WTC11 (cell line): ENCODE data around the gene WASF3. TPM values are rescaled to one million over a fixed set of nuclear protein-coding genes. Genes with fewer than 3 reads are reported as not detected.

ENCODE experiments used
- ATAC-seq: fragments of 200-7000 bp; cut with Tn5 transposase; 2 replicates; pipeline ENCODE4 v1.10.0; 2021; ENCODE audit warnings: mild to moderate bottlenecking, moderate library complexity
- CTCF ChIA-PET: fragments of 300-600 bp; sonication (Branson Sonifier 250); formaldehyde crosslinking; loops from one replicate; lab custom pipeline; 2021; ENCODE audit warnings: antibody characterized with exemption; lab: Charles Lee
- POLR2A ChIA-PET: fragments of 350-600 bp; sonication (Branson Sonifier 250); formaldehyde crosslinking; loops from one replicate; lab custom pipeline; 2021; ENCODE audit warnings: antibody characterized with exemption; lab: Charles Lee
- DNase-seq: peaks from one replicate; pipeline ENCODE4 v3.0.0; 2021; ENCODE audit warnings: low spot score
- H3K27ac Mint-ChIP-seq: 2 replicates; pipeline ENCODE4 v1.8.0; 2021; ENCODE audit warnings: mixed read lengths
- H3K27me3 Mint-ChIP-seq: 2 replicates; pipeline ENCODE4 v1.8.0; 2021; ENCODE audit warnings: low read depth, mild to moderate bottlenecking, moderate library complexity, mixed read lengths
- H3K36me3 Mint-ChIP-seq: 2 replicates; pipeline ENCODE4 v1.8.0; 2021; ENCODE audit warnings: mixed read lengths
- H3K4me1 Mint-ChIP-seq: 2 replicates; pipeline ENCODE4 v1.8.0; 2022; ENCODE audit warnings: mixed read lengths
- H3K4me3 Mint-ChIP-seq: 2 replicates; pipeline ENCODE4 v1.8.0; 2021; ENCODE audit warnings: mild to moderate bottlenecking, moderate library complexity, mixed read lengths
- H3K9me3 Mint-ChIP-seq: 2 replicates; pipeline ENCODE4 v1.8.0; 2021; ENCODE audit warnings: mixed read lengths
- AR ChIP-seq: fragments of 250-450 bp; sonication (Bioruptor Pico); IDR thresholded peaks from 2 replicates; pipeline ENCODE4 v1.9.0; 2021; ENCODE audit warnings: mild to moderate bottlenecking
- ATF6 ChIP-seq: sonication (generic); formaldehyde crosslinking; IDR thresholded peaks from 2 replicates; pipeline ENCODE4 v1.8.1; 2023; ENCODE audit warnings: mild to moderate bottlenecking, missing genetic modification reagents
- CBFB ChIP-seq: sonication (generic); formaldehyde crosslinking; IDR thresholded peaks from 2 replicates; pipeline ENCODE4 v1.8.1; 2022; ENCODE audit warnings: mild to moderate bottlenecking, low read depth, missing genetic modification reagents
- CDX4 ChIP-seq: fragments of 250-450 bp; sonication (Bioruptor Pico); IDR thresholded peaks from 2 replicates; pipeline ENCODE4 v1.9.0; 2021; ENCODE audit warnings: moderate library complexity, mild to moderate bottlenecking, inconsistent platforms, borderline replicate concordance
- CREB1 ChIP-seq: sonication (generic); formaldehyde crosslinking; IDR thresholded peaks from 2 replicates; pipeline ENCODE4 v1.8.0; 2023; ENCODE audit warnings: mild to moderate bottlenecking, missing genetic modification reagents
- EMX1 ChIP-seq: fragments of 250-450 bp; sonication (Bioruptor Pico); IDR thresholded peaks from 2 replicates; pipeline ENCODE4 v1.8.0; 2021; ENCODE audit warnings: mild to moderate bottlenecking
- FOXK1 ChIP-seq: sonication (generic); formaldehyde crosslinking; IDR thresholded peaks from 2 replicates; pipeline ENCODE4 v1.8.0; 2022; ENCODE audit warnings: mild to moderate bottlenecking, moderate library complexity, missing genetic modification reagents
- GABPB1 ChIP-seq: sonication (generic); formaldehyde crosslinking; IDR thresholded peaks from 2 replicates; pipeline ENCODE4 v1.8.1; 2023; ENCODE audit warnings: mild to moderate bottlenecking, missing genetic modification reagents
- HMGA2 ChIP-seq: fragments of 250-450 bp; sonication (Bioruptor Pico); IDR thresholded peaks from 2 replicates; pipeline ENCODE4 v1.4.0; 2021; ENCODE audit warnings: mild to moderate bottlenecking, moderate library complexity
- IRF1 ChIP-seq: sonication (generic); formaldehyde crosslinking; IDR thresholded peaks from 2 replicates; pipeline ENCODE4 v1.8.0; 2023; ENCODE audit warnings: missing genetic modification reagents
- IRF2 ChIP-seq: sonication (generic); formaldehyde crosslinking; IDR thresholded peaks from 2 replicates; pipeline ENCODE4 v1.8.0; 2022; ENCODE audit warnings: low read depth, missing genetic modification reagents, borderline replicate concordance
- KAT7 ChIP-seq: sonication (generic); formaldehyde crosslinking; IDR thresholded peaks from 2 replicates; pipeline ENCODE4 v1.8.1; 2023; ENCODE audit warnings: missing genetic modification reagents, mild to moderate bottlenecking, borderline replicate concordance
- MXD4 ChIP-seq: fragments of 250-450 bp; sonication (Bioruptor Pico); IDR thresholded peaks from 2 replicates; pipeline ENCODE4 v1.8.0; 2021; ENCODE audit warnings: mild to moderate bottlenecking, moderate library complexity, borderline replicate concordance
- MYBL2 ChIP-seq: sonication (generic); formaldehyde crosslinking; IDR thresholded peaks from 2 replicates; pipeline ENCODE4 v1.8.1; 2023; ENCODE audit warnings: mild to moderate bottlenecking, moderate library complexity, missing genetic modification reagents
- NFYB ChIP-seq: sonication (generic); formaldehyde crosslinking; conservative IDR thresholded peaks from 2 replicates; pipeline ENCODE4 v1.8.0; 2022; ENCODE audit warnings: low read depth, missing genetic modification reagents
- NR1H2 ChIP-seq: sonication (generic); formaldehyde crosslinking; IDR thresholded peaks from 2 replicates; pipeline ENCODE4 v1.9.0; 2021; ENCODE audit warnings: mild to moderate bottlenecking, moderate library complexity, missing genetic modification reagents
- PRRX2 ChIP-seq: fragments of 250-450 bp; sonication (Bioruptor Pico); IDR thresholded peaks from 2 replicates; pipeline ENCODE4 v1.8.0; 2021; ENCODE audit warnings: mild to moderate bottlenecking
- RORB ChIP-seq: fragments of 250-450 bp; sonication (Bioruptor Pico); IDR thresholded peaks from 2 replicates; pipeline ENCODE4 v1.9.0; 2021; ENCODE audit warnings: mild to moderate bottlenecking
- SOX15 ChIP-seq: fragments of 250-450 bp; sonication (Bioruptor Pico); IDR thresholded peaks from 2 replicates; pipeline ENCODE4 v1.9.0; 2021; ENCODE audit warnings: mild to moderate bottlenecking
- TCF7 ChIP-seq: sonication (generic); formaldehyde crosslinking; IDR thresholded peaks from 2 replicates; pipeline ENCODE4 v1.8.0; 2022; ENCODE audit warnings: mild to moderate bottlenecking, low read depth, missing genetic modification reagents, moderate library complexity
- TEAD4 ChIP-seq: sonication (generic); formaldehyde crosslinking; IDR thresholded peaks from 2 replicates; pipeline ENCODE4 v1.8.0; 2022; ENCODE audit warnings: mild to moderate bottlenecking, missing genetic modification reagents
- USF2 ChIP-seq: sonication (generic); formaldehyde crosslinking; IDR thresholded peaks from 2 replicates; pipeline ENCODE4 v1.8.1; 2023; ENCODE audit warnings: mild to moderate bottlenecking, missing genetic modification reagents, moderate library complexity
- ZBTB21 ChIP-seq: sonication (generic); formaldehyde crosslinking; IDR thresholded peaks from 2 replicates; pipeline ENCODE4 v1.8.1; 2023; ENCODE audit warnings: mild to moderate bottlenecking, missing genetic modification reagents, borderline replicate concordance
- ZNF396 ChIP-seq: fragments of 250-450 bp; sonication (Bioruptor Pico); IDR thresholded peaks from 2 replicates; pipeline ENCODE4 v1.8.0; 2021; ENCODE audit warnings: mild to moderate bottlenecking, moderate library complexity, borderline replicate concordance
- ZSCAN18 ChIP-seq: fragments of 250-450 bp; sonication (Bioruptor Pico); IDR thresholded peaks from 2 replicates; pipeline ENCODE4 v2.1.2; 2022; ENCODE audit warnings: mild to moderate bottlenecking, moderate library complexity
- total RNA-seq: library from RNA; stranded (reverse); gene quantifications from 3 replicates; pipeline ENCODE4 v1.2.3, GENCODE V29; 2021

WASF3 gene
- total RNA-seq, 1 experiment from 2014 or later, result 26.8 TPM

- H3K36me3 Mint-ChIP-seq, result no peaks in the 10 kb centered on the region
- DNase-seq (no peak), ATAC-seq (no peak)
- no peak for TF ChIP-seq RORB
- no peak for TF ChIP-seq GABPB1 (CRISPR knock-in tag)
- TF ChIP-seq CDX4 (CRISPR knock-in tag), result no peak
- no peak for TF ChIP-seq CBFB (CRISPR knock-in tag)
- TF ChIP-seq ZSCAN18 (CRISPR knock-in tag), result no peak
- TF ChIP-seq ZNF396 (CRISPR knock-in tag), result no peak
- no peak for TF ChIP-seq AR
- TF ChIP-seq KAT7 (CRISPR knock-in tag), result no peak
- TF ChIP-seq IRF2 (CRISPR knock-in tag), result no peak
- no peak for TF ChIP-seq CREB1 (CRISPR knock-in tag)
- TF ChIP-seq EMX1 (CRISPR knock-in tag), result no peak
- TF ChIP-seq NFYB, result no peak
- TF ChIP-seq TEAD4 (CRISPR knock-in tag), result no peak
- no peak for TF ChIP-seq IRF1 (CRISPR knock-in tag)
- no peak for TF ChIP-seq TCF7 (CRISPR knock-in tag)
- no peak for TF ChIP-seq ATF6
- TF ChIP-seq ZBTB21, result no peak
- H3K9me3 Mint-ChIP-seq, result no peaks in the 10 kb centered on the region
- no peak overlapping the region for H3K27ac Mint-ChIP-seq
- H3K27me3 Mint-ChIP-seq, result no peaks in the 10 kb centered on the region
- H3K4me1 Mint-ChIP-seq, result peaks cover 28% of the 10 kb centered on the region
- no peak overlapping the region for H3K4me3 Mint-ChIP-seq
- POLR2A ChIA-PET, result no interaction called here
- CTCF ChIA-PET, result interaction anchor here (0.6 to 2.0 kb wide), 21 partner anchors 8 to 484 kb away, joined by 3 to 21 read pairs (median 4); no protein-coding TSS in a partner anchor
Observed at GRCh38 chr13:26606631-26607030, 49.1 kb downstream of the WASF3 start.

- POLR2A ChIA-PET, result no interaction called here
- CTCF ChIA-PET, result interaction anchor here (1.1 kb wide), 1 partner anchor 9 kb away, joined by 7 read pairs; no protein-coding TSS in a partner anchor
- H3K4me3 Mint-ChIP-seq, result no peak overlapping the region
- H3K27me3 Mint-ChIP-seq, result no peaks in the 10 kb centered on the region
- ATAC-seq, result no peak
- no peaks in the 10 kb centered on the region for H3K4me1 Mint-ChIP-seq
- no peak overlapping the region for H3K27ac Mint-ChIP-seq
- DNase-seq, result no peak
- no peaks in the 10 kb centered on the region for H3K9me3 Mint-ChIP-seq
- H3K36me3 Mint-ChIP-seq, result peaks cover 5% of the 10 kb centered on the region; the same call in 1 of the 2 replicates
- no peak for TF ChIP-seq NR1H2
- no peak for TF ChIP-seq SOX15 (CRISPR knock-in tag)
- no peak for TF ChIP-seq ATF6
- no peak for TF ChIP-seq MXD4 (CRISPR knock-in tag)
- TF ChIP-seq USF2, result no peak
- TF ChIP-seq MYBL2 (CRISPR knock-in tag), result no peak
- TF ChIP-seq HMGA2 (CRISPR knock-in tag), result no peak
- TF ChIP-seq GABPB1 (CRISPR knock-in tag), result no peak
- no peak for TF ChIP-seq PRRX2
- no peak for TF ChIP-seq FOXK1 (CRISPR knock-in tag)
Observed at GRCh38 chr13:26614721-26615120, 57.2 kb downstream of the WASF3 start.
